SK-N-SH treated with all-trans-retinoic acid at 6 μM for 48 hours (cell line): Measurements from ENCODE around the gene GGACT.
A peak's percentile ranks its signal among the peaks of the same experiment; 100 is the strongest.

Experiments
- ATAC-seq: fragments of 200-7000 bp; cut with Tn5 transposase; 3 replicates; pipeline ENCODE4 v1.9.1; 2020; ENCODE audit warnings: mild to moderate bottlenecking, moderate library complexity
- ARNTL ChIP-seq: fragments of 450-650 bp; formaldehyde crosslinking; IDR thresholded peaks from 2 replicates; pipeline ENCODE4 v1.5.0; 2020; ENCODE audit warnings: low read depth, mild to moderate bottlenecking, moderate library complexity, borderline replicate concordance
- BACH2 ChIP-seq: fragments of 250-450 bp; sonication (Bioruptor Pico); IDR thresholded peaks from 2 replicates; pipeline ENCODE4 v1.9.0; 2021; ENCODE audit warnings: mild to moderate bottlenecking, borderline replicate concordance
- CSDC2 ChIP-seq: fragments of 250-450 bp; sonication (Bioruptor Pico); IDR thresholded peaks from 2 replicates; pipeline ENCODE4 v1.5.0; 2020; ENCODE audit warnings: mild to moderate bottlenecking, moderate library complexity
- ESRRG ChIP-seq: fragments of 250-450 bp; sonication (Bioruptor Pico); IDR thresholded peaks from 2 replicates; pipeline ENCODE4 v1.6.1; 2021; ENCODE audit warnings: mild to moderate bottlenecking
- GLIS3 ChIP-seq: fragments of 250-450 bp; sonication (Bioruptor Pico); IDR thresholded peaks from 2 replicates; pipeline ENCODE4 v1.5.0; 2020; ENCODE audit warnings: mild to moderate bottlenecking, moderate library complexity
- ISL1 ChIP-seq: fragments of 250-450 bp; sonication (Bioruptor Pico); IDR thresholded peaks from 2 replicates; pipeline ENCODE4 v2.1.2; 2022; ENCODE audit warnings: mild to moderate bottlenecking, moderate library complexity
- OSR1 ChIP-seq: fragments of 250-450 bp; sonication (Bioruptor Pico); IDR thresholded peaks from 2 replicates; pipeline ENCODE4 v1.8.0; 2022; ENCODE audit warnings: moderate library complexity, mild to moderate bottlenecking, inconsistent platforms
- PPARA ChIP-seq: fragments of 250-450 bp; sonication (Bioruptor Pico); IDR thresholded peaks from 2 replicates; pipeline ENCODE4 v1.5.0; 2020; ENCODE audit warnings: mild to moderate bottlenecking, borderline replicate concordance
- RARB ChIP-seq: fragments of 250-450 bp; sonication (Bioruptor Pico); IDR thresholded peaks from 2 replicates; pipeline ENCODE4 v1.8.0; 2021; ENCODE audit warnings: mild to moderate bottlenecking, moderate library complexity
- SNAI2 ChIP-seq: fragments of 250-450 bp; sonication (Bioruptor Pico); IDR thresholded peaks from 2 replicates; pipeline ENCODE4 v1.5.0; 2020; ENCODE audit warnings: mild to moderate bottlenecking, moderate library complexity
- TCF4 ChIP-seq: fragments of 250-450 bp; sonication (Bioruptor Pico); IDR thresholded peaks from 2 replicates; pipeline ENCODE4 v1.8.0; 2021; ENCODE audit warnings: mild to moderate bottlenecking, moderate library complexity, borderline replicate concordance
- TOX ChIP-seq: fragments of 250-450 bp; sonication (Bioruptor Pico); IDR thresholded peaks from 2 replicates; pipeline ENCODE4 v1.8.0; 2021; ENCODE audit warnings: mild to moderate bottlenecking, moderate library complexity, borderline replicate concordance
- ZC3H10 ChIP-seq: fragments of 250-450 bp; sonication (Bioruptor Pico); IDR thresholded peaks from 2 replicates; pipeline ENCODE4 v1.5.1; 2021; ENCODE audit warnings: mild to moderate bottlenecking, moderate library complexity
- ZFP3 ChIP-seq: fragments of 250-450 bp; sonication (Bioruptor Pico); IDR thresholded peaks from 2 replicates; pipeline ENCODE4 v1.5.0; 2020; ENCODE audit warnings: mild to moderate bottlenecking, moderate library complexity
- ZFP30 ChIP-seq: fragments of 450-650 bp; formaldehyde crosslinking; IDR thresholded peaks from 2 replicates; pipeline ENCODE4 v1.5.0; 2022; ENCODE audit warnings: mild to moderate bottlenecking, moderate library complexity
- ZNF565 ChIP-seq: fragments of 450-650 bp; formaldehyde crosslinking; conservative IDR thresholded peaks from 2 replicates; pipeline ENCODE4 v1.5.0; 2020; ENCODE audit warnings: low read depth, mild to moderate bottlenecking, moderate library complexity
- ZNF8 ChIP-seq: fragments of 450-650 bp; formaldehyde crosslinking; IDR thresholded peaks from 2 replicates; pipeline ENCODE4 v1.5.0; 2020; ENCODE audit warnings: mild to moderate bottlenecking, moderate library complexity
- TF ChIP-seq, protein P1 (sequence below): fragments of 250-450 bp; sonication (Bioruptor Pico); IDR thresholded peaks from 2 replicates; pipeline ENCODE4 v1.5.0; 2020; ENCODE audit warnings: mild to moderate bottlenecking, moderate library complexity
- TF ChIP-seq, protein P2 (sequence below): fragments of 250-450 bp; sonication (Bioruptor Pico); IDR thresholded peaks from 2 replicates; pipeline ENCODE4 v1.8.0; 2021; ENCODE audit warnings: low read depth, mild to moderate bottlenecking, moderate library complexity, borderline replicate concordance
- TF ChIP-seq, protein P3 (sequence below): fragments of 250-450 bp; sonication (Bioruptor Pico); IDR thresholded peaks from 2 replicates; pipeline ENCODE4 v1.8.0; 2020; ENCODE audit warnings: mild to moderate bottlenecking, moderate library complexity, borderline replicate concordance
- TF ChIP-seq, protein P4 (sequence below): fragments of 250-450 bp; sonication (Bioruptor Pico); IDR thresholded peaks from 2 replicates; pipeline ENCODE4 v1.5.1; 2021; ENCODE audit warnings: mild to moderate bottlenecking, moderate library complexity

Gene GGACT

DNA sequence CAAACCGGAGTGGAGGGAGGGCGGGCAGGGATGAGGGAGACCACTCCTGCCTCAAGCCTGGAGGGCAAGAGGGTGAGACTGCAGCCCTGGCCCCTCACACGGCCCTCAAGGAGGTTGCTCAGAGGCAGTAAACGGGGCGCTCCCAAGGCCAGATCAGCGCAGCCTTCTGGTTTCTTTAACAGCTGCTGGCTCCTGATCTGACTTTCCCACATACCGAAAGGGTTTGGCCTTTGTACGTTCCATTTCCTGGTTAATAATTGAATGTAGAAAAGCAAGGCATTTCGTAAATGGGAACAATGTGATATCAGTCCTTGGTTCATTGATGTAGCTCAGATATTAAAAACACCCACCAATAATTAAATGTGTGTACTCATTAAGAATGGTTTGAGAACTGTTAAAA, 71.5 kb downstream of the GGACT start:
- TF ChIP-seq PPARA (CRISPR knock-in tag) (no peak), ISL1 (CRISPR knock-in tag) (no peak), ZFP30 (CRISPR knock-in tag) (no peak), ZNF8 (CRISPR knock-in tag) (no peak), ARNTL (CRISPR knock-in tag) (no peak), RARB (CRISPR knock-in tag) (no peak), SNAI2 (CRISPR knock-in tag) (no peak), CSDC2 (CRISPR knock-in tag) (no peak), ZC3H10 (CRISPR knock-in tag) (no peak), BACH2 (CRISPR knock-in tag) (no peak), GLIS3 (no peak), OSR1 (no peak), TOX (CRISPR knock-in tag) (no peak)
- TF ChIP-seq, protein P1, sequence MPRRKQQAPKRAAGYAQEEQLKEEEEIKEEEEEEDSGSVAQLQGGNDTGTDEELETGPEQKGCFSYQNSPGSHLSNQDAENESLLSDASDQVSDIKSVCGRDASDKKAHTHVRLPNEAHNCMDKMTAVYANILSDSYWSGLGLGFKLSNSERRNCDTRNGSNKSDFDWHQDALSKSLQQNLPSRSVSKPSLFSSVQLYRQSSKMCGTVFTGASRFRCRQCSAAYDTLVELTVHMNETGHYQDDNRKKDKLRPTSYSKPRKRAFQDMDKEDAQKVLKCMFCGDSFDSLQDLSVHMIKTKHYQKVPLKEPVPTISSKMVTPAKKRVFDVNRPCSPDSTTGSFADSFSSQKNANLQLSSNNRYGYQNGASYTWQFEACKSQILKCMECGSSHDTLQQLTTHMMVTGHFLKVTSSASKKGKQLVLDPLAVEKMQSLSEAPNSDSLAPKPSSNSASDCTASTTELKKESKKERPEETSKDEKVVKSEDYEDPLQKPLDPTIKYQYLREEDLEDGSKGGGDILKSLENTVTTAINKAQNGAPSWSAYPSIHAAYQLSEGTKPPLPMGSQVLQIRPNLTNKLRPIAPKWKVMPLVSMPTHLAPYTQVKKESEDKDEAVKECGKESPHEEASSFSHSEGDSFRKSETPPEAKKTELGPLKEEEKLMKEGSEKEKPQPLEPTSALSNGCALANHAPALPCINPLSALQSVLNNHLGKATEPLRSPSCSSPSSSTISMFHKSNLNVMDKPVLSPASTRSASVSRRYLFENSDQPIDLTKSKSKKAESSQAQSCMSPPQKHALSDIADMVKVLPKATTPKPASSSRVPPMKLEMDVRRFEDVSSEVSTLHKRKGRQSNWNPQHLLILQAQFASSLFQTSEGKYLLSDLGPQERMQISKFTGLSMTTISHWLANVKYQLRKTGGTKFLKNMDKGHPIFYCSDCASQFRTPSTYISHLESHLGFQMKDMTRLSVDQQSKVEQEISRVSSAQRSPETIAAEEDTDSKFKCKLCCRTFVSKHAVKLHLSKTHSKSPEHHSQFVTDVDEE (CRISPR knock-in tag) = no peak
- TF ChIP-seq, protein P2, sequence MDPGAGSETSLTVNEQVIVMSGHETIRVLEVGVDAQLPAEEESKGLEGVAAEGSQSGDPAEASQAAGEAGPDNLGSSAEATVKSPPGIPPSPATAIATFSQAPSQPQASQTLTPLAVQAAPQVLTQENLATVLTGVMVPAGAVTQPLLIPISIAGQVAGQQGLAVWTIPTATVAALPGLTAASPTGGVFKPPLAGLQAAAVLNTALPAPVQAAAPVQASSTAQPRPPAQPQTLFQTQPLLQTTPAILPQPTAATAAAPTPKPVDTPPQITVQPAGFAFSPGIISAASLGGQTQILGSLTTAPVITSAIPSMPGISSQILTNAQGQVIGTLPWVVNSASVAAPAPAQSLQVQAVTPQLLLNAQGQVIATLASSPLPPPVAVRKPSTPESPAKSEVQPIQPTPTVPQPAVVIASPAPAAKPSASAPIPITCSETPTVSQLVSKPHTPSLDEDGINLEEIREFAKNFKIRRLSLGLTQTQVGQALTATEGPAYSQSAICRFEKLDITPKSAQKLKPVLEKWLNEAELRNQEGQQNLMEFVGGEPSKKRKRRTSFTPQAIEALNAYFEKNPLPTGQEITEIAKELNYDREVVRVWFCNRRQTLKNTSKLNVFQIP = no peak
- TF ChIP-seq, protein P3, sequence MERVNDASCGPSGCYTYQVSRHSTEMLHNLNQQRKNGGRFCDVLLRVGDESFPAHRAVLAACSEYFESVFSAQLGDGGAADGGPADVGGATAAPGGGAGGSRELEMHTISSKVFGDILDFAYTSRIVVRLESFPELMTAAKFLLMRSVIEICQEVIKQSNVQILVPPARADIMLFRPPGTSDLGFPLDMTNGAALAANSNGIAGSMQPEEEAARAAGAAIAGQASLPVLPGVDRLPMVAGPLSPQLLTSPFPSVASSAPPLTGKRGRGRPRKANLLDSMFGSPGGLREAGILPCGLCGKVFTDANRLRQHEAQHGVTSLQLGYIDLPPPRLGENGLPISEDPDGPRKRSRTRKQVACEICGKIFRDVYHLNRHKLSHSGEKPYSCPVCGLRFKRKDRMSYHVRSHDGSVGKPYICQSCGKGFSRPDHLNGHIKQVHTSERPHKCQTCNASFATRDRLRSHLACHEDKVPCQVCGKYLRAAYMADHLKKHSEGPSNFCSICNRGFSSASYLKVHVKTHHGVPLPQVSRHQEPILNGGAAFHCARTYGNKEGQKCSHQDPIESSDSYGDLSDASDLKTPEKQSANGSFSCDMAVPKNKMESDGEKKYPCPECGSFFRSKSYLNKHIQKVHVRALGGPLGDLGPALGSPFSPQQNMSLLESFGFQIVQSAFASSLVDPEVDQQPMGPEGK (CRISPR knock-in tag) = no peak
- no peak for ATAC-seq

DNA sequence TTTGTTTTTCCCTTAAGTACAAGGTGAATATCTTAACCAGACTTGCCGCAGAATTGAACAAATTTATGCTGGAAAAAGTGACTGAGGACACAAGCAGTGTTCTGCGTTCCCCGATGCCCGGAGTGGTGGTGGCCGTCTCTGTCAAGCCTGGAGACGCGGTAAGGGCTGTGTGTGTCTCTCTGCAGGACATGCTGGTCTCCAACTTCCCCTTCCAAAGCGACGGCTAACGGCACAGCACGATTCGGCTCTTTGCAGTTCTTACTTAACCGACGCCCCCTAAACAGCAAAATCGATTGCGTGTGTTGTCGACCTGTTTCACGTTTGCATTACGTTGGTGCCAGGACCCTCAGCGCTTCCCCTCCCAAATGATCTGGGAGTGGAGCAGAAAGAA, 73.2 kb downstream of the GGACT start:
- TF ChIP-seq SNAI2 (CRISPR knock-in tag) = no peak
- TF ChIP-seq PPARA (CRISPR knock-in tag) = no peak
- ATAC-seq = no peak

DNA sequence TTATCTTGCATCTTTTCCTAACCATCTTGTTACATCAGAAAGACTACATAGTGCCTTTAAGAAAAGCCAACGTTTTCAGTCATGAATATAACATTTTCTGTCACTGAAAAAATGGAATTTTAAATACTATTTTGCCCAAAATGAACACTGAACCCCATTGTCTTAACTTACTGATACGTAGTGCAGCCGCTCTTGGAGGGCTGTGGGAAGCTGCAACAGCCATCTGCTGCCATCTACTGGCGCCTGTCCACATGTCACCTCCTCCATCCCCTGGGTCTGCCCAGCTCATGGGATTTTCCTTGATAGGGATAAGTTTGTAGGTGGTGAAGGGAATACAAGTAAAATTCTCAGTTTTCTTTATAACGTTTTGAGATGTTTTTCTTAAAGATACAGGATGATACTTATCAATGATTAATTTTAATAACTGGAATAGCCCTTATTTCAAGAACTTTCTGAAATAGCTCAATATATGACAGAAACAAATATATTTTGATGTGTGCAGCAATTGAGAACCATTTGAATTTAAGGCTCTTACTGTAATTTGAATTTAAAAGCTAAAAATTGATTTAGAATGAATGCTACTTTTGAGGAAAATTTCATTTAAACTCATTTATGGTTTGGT, 73.7 kb downstream of the GGACT start:
- no peak for TF ChIP-seq CSDC2 (CRISPR knock-in tag)
- no peak for TF ChIP-seq OSR1
- TF ChIP-seq, protein P2 = no peak
- TF ChIP-seq ZNF8 (CRISPR knock-in tag) = no peak
- TF ChIP-seq ARNTL (CRISPR knock-in tag) = no peak
- TF ChIP-seq TOX (CRISPR knock-in tag) = no peak
- no peak for TF ChIP-seq BACH2 (CRISPR knock-in tag)
- no peak for TF ChIP-seq ZNF565 (CRISPR knock-in tag)
- no peak for TF ChIP-seq ZFP3 (CRISPR knock-in tag)
- no peak for TF ChIP-seq ESRRG (CRISPR knock-in tag)
- TF ChIP-seq ISL1 (CRISPR knock-in tag) = no peak
- TF ChIP-seq ZC3H10 (CRISPR knock-in tag) = no peak
- TF ChIP-seq, protein P4, sequence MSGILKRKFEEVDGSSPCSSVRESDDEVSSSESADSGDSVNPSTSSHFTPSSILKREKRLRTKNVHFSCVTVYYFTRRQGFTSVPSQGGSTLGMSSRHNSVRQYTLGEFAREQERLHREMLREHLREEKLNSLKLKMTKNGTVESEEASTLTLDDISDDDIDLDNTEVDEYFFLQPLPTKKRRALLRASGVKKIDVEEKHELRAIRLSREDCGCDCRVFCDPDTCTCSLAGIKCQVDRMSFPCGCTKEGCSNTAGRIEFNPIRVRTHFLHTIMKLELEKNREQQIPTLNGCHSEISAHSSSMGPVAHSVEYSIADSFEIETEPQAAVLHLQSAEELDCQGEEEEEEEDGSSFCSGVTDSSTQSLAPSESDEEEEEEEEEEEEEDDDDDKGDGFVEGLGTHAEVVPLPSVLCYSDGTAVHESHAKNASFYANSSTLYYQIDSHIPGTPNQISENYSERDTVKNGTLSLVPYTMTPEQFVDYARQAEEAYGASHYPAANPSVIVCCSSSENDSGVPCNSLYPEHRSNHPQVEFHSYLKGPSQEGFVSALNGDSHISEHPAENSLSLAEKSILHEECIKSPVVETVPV = no peak
- no peak for TF ChIP-seq SNAI2 (CRISPR knock-in tag)
- TF ChIP-seq RARB (CRISPR knock-in tag) = no peak
- TF ChIP-seq, protein P1 (CRISPR knock-in tag) = no peak
- TF ChIP-seq PPARA (CRISPR knock-in tag) = no peak
- no peak for TF ChIP-seq TCF4 (CRISPR knock-in tag)
- TF ChIP-seq, protein P3 (CRISPR knock-in tag) = no peak
- ATAC-seq = peak; percentile 99
